HG02885 (cell line): ENCODE results near the gene TMEM215.

Experiments
- ATAC-seq: cut with Tn5 transposase; IDR thresholded peaks from one replicate; pipeline ENCODE4 v1.9.1; 2021; ENCODE audit warnings: mild to moderate bottlenecking; ENCODE audit not compliant: unreplicated experiment, poor library complexity

TMEM215 gene

DNA sequence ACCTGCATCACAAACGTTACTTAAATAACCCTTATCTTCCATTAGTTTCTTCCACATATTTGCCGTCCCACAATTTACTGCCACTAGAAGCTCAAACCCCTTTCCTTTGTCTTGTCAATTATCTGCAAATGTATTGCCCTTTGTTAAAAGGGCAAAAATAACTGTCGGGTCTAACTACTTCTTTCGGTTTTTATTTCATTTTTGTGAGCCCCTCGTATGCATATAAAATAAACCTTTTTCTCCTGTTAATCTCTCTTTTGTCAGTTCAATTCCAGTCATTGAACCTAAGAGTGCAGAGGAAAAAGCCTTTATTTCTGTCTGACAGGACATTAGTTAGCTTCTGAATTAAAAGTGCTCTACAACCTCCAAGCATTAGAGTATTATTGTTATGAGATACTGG lies 45.5 kb downstream of the TMEM215 start:
- no peak for ATAC-seq

DNA sequence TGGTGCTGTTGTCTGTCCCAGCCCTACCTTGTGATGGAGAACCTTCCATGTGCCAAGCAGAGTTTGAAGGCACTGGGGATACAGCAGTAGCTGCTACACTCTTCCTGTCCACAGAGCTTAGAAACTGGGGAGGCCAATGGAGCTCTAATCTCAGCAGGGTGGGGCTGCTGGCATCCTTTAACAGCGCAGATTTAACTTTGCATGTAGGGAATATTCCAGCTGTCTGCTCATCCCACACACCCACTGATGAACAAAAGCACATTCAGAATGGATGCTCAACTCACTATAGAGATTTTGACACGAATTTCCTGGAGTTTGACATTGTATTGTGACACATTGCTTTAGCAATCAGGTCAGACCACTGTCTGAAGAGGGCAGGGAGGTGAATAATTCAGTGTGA lies 49.0 kb downstream of the TMEM215 start:
- ATAC-seq = no peak
